ENCODE measurements around the gene MGAT4C. TPM values are rescaled to one million over a fixed set of nuclear protein-coding genes. Genes with fewer than 3 reads are reported as not detected.

MGAT4C gene
- total and polyA plus RNA-seq, 2 of the 8 experiments (the other 6 are each of a cell fraction or from before 2014, with no cell fraction given), result 1.6 to 2.5 TPM

GRCh38 chr12:86286119-86286518 is 29.9 kb upstream of the MGAT4C start:
- Histone ChIP-seq H3K4me2 (ENCODE audit: insufficient read depth in 1 of 2, low read depth in 2 of 2, low read length in 2 of 2) (no peak overlapping the region), H3K4me1 (replicated peaks in 1 of 4; ENCODE audit: control insufficient read depth in 3 of 4, insufficient read depth in 4 of 4, low read length in 3 of 4) (no peaks in the 10 kb centered on the region), H3K79me1 (ENCODE audit: low read depth, low read length) (no peaks in the 10 kb centered on the region), H3K27ac (ENCODE audit: low read depth, low read length) (no peak overlapping the region), H3K9ac (replicated peaks in 1 of 4; ENCODE audit: extremely low read depth in 1 of 4, low read depth in 3 of 4, low read length in 3 of 4) (no peak overlapping the region), H3K56ac (replicated peaks; ENCODE audit: insufficient read length, low read depth, low read length) (no peak overlapping the region), H3K23ac (ENCODE audit: insufficient read length) (no peak overlapping the region), H3K9me3 (ENCODE audit: insufficient read depth in 2 of 2, low read depth in 1 of 2, low read length in 1 of 2) (no peaks in the 10 kb centered on the region), H2BK20ac (ENCODE audit: low read length) (no peak overlapping the region), H2BK15ac (ENCODE audit: low read length) (no peak overlapping the region), H2BK12ac (ENCODE audit: low read depth, low read length) (no peak overlapping the region), H4K20me1 (replicated peaks in 1 of 2; ENCODE audit: control insufficient read depth in 1 of 2, insufficient read depth in 2 of 2, low read length in 2 of 2) (no peaks in the 10 kb centered on the region), H2BK5ac (ENCODE audit: low read depth, low read length) (no peak overlapping the region), H3K4ac (replicated peaks; ENCODE audit: insufficient read length, low read depth, low read length) (no peak overlapping the region), H3K4me3 (ENCODE audit: extremely low read depth in 1 of 4, insufficient read depth in 2 of 4, low read depth in 3 of 4, low read length in 4 of 4) (no peak overlapping the region), H3K23me2 (ENCODE audit: low read depth, low read length) (no peaks in the 10 kb centered on the region), H2BK120ac (replicated peaks; ENCODE audit: low read depth, low read length) (no peak overlapping the region), H3K79me2 (ENCODE audit: control insufficient read depth in 1 of 2, insufficient read depth in 2 of 2, low read length in 2 of 2) (no peaks in the 10 kb centered on the region), H4K91ac (replicated peaks; ENCODE audit: insufficient read length, low read length) (no peak overlapping the region), H3K14ac (ENCODE audit: insufficient read length) (no peak overlapping the region), H2AFZ (ENCODE audit: low read length) (no peak overlapping the region), H3K27me3 (replicated peaks in 1 of 4; ENCODE audit: control insufficient read depth in 3 of 4, extremely low read depth in 1 of 4, insufficient read depth in 3 of 4, low read length in 3 of 4) (no peaks in the 10 kb centered on the region), H4K5ac (ENCODE audit: insufficient read length, low read depth, low read length) (no peak overlapping the region), H2AK5ac (ENCODE audit: low read depth, low read length) (no peak overlapping the region), H3K36me3 (ENCODE audit: control insufficient read depth in 2 of 4, insufficient read depth in 4 of 4, low read length in 3 of 4) (no peaks in the 10 kb centered on the region), H3K18ac (ENCODE audit: extremely low read depth, low read length) (no peak overlapping the region), H4K8ac (ENCODE audit: extremely low read depth, insufficient read depth, low read length) (no peak overlapping the region)
- CTCF ChIA-PET (ENCODE audit: partially characterized antibody), result no interaction called here
- 84% methylated on average over 2 of the region's 2 CpGs; no CpG with 5 or more reads in 1 of the 2 experiments for WGBS, 2 experiments (ENCODE audit: extremely low coverage in 1 of 2, insufficient coverage in 1 of 2, insufficient read length in 1 of 2, insufficient replicate concordance in 2 of 2, low coverage in 1 of 2, low lambda C conversion rate in 2 of 2, missing lambda C conversion rate in 1 of 2)
- no peak for DNase-seq (ENCODE audit: low read depth in 1 of 2, low spot score in 2 of 2)
- no peak for FAIRE-seq
- POLR2A ChIA-PET (ENCODE audit: partially characterized antibody), result no interaction called here
- TF ChIP-seq TCF12 (IDR thresholded peaks at IDR 0.05; ENCODE audit: low read depth, low read length), result no peak

Measured in H1 (cell line).